ENCODE measurements around the gene NHP2.
A peak's percentile ranks its signal among the peaks of the same experiment; 100 is the strongest.

Gene NHP2

GRCh38 chr5:178121391-178122276 lies 32.1 kb downstream of the NHP2 start:
- H3K27ac ChIP-seq (replicated peaks; ENCODE audit: low read length): no peak overlapping the region
- H3K4me1 ChIP-seq (ENCODE audit: control insufficient read depth in 2 of 2, insufficient read depth in 1 of 2, low read depth in 1 of 2, low read length in 2 of 2): peaks cover 13 to 14% of the 10 kb centered on the region in 2 donors

GRCh38 chr5:178120607-178121357 lies 32.9 kb downstream of the NHP2 start:
- DNase-seq (ENCODE audit: low spot score): no peak
- Histone ChIP-seq H3K4me2 (ENCODE audit: insufficient read depth, low read length, poor library complexity, severe bottlenecking) (no peak overlapping the region), H2BK120ac (ENCODE audit: low read depth, low read length) (peak overlapping the region; percentile 16), H4K91ac (ENCODE audit: low read depth, low read length, poor library complexity) (no peak overlapping the region), H3K4me3 (ENCODE audit: low read length in 2 of 2) (no peak overlapping the region), H3K27me3 (ENCODE audit: control insufficient read depth in 3 of 3, insufficient read depth in 3 of 3, low read depth in 1 of 3, low read length in 3 of 3) (no peaks in the 10 kb centered on the region), H2AFZ (ENCODE audit: low read length) (no peak overlapping the region), H3K4me1 (ENCODE audit: control insufficient read depth in 2 of 2, insufficient read depth in 1 of 2, low read depth in 1 of 2, low read length in 2 of 2) (peaks cover 17 to 19% of the 10 kb centered on the region in 2 donors), H3K14ac (ENCODE audit: low read length) (no peak overlapping the region), H2BK5ac (ENCODE audit: low read length) (peak overlapping the region; percentile 82), H4K8ac (ENCODE audit: low read depth, low read length) (no peak overlapping the region), H3K27ac (replicated peaks; ENCODE audit: low read length) (no peak overlapping the region), H3K79me1 (ENCODE audit: low read depth, low read length) (peaks cover 2% of the 10 kb centered on the region), H3K9me3 (replicated peaks in 1 of 2; ENCODE audit: control insufficient read depth in 2 of 2, insufficient read depth in 1 of 2, low read depth in 1 of 2, low read length in 2 of 2) (no peaks in the 10 kb centered on the region), H3K18ac (ENCODE audit: low read length) (peak overlapping the region; percentile 54), H2AK5ac (ENCODE audit: low read depth, low read length) (peak overlapping the region; percentile 63), H2BK12ac (ENCODE audit: low read length) (no peak overlapping the region), H3K4ac (ENCODE audit: low read length) (no peak overlapping the region), H3K36me3 (replicated peaks in 1 of 2; ENCODE audit: control insufficient read depth in 2 of 2, insufficient read depth in 2 of 2, low read length in 2 of 2) (peaks cover 3 to 28% of the 10 kb centered on the region in 2 donors), H3K9ac (ENCODE audit: low read depth, low read length, poor library complexity) (no peak overlapping the region), H3K23ac (ENCODE audit: low read depth, low read length, poor library complexity) (peak overlapping the region; percentile 26), H2BK15ac (ENCODE audit: low read length) (peak overlapping the region; percentile 6)
- no CpG with 5 or more reads among the region's 29 CpGs for WGBS, 2 donors (ENCODE audit: extremely low coverage in 2 of 2, insufficient read length in 2 of 2, insufficient replicate concordance in 1 of 2)

More at GRCh38 chr5:178121391-178122276, 32.1 kb downstream of the NHP2 start:
- WGBS, 2 donors (ENCODE audit: extremely low coverage in 2 of 2, insufficient read length in 2 of 2, insufficient replicate concordance in 1 of 2): no CpG with 5 or more reads among the region's 38 CpGs
- Histone ChIP-seq H3K9me3 (replicated peaks in 1 of 2; ENCODE audit: control insufficient read depth in 2 of 2, insufficient read depth in 1 of 2, low read depth in 1 of 2, low read length in 2 of 2) (no peaks in the 10 kb centered on the region), H2BK5ac (ENCODE audit: low read length) (peak overlapping the region; percentile 82), H3K79me1 (ENCODE audit: low read depth, low read length) (peaks cover 2% of the 10 kb centered on the region), H2BK120ac (ENCODE audit: low read depth, low read length) (peak overlapping the region; percentile 16), H3K4me2 (ENCODE audit: insufficient read depth, low read length, poor library complexity, severe bottlenecking) (no peak overlapping the region), H3K23ac (ENCODE audit: low read depth, low read length, poor library complexity) (peak overlapping the region; percentile 26), H3K36me3 (replicated peaks in 1 of 2; ENCODE audit: control insufficient read depth in 2 of 2, insufficient read depth in 2 of 2, low read length in 2 of 2) (peaks cover 3 to 28% of the 10 kb centered on the region in 2 donors), H2AFZ (ENCODE audit: low read length) (no peak overlapping the region), H3K9ac (ENCODE audit: low read depth, low read length, poor library complexity) (peak overlapping the region; percentile 68), H2BK12ac (ENCODE audit: low read length) (peak overlapping the region; percentile 58), H4K8ac (ENCODE audit: low read depth, low read length) (no peak overlapping the region), H4K91ac (ENCODE audit: low read depth, low read length, poor library complexity) (no peak overlapping the region), H3K27me3 (ENCODE audit: control insufficient read depth in 3 of 3, insufficient read depth in 3 of 3, low read depth in 1 of 3, low read length in 3 of 3) (no peaks in the 10 kb centered on the region), H3K14ac (ENCODE audit: low read length) (no peak overlapping the region), H3K4ac (ENCODE audit: low read length) (no peak overlapping the region), H2AK5ac (ENCODE audit: low read depth, low read length) (peak overlapping the region; percentile 63), H2BK15ac (ENCODE audit: low read length) (peak overlapping the region; percentile 6), H3K4me3 (ENCODE audit: low read length in 2 of 2) (no peak overlapping the region), H3K18ac (ENCODE audit: low read length) (no peak overlapping the region)
- DNase-seq (ENCODE audit: low spot score): no peak

- H4K91ac ChIP-seq (ENCODE audit: low read depth, low read length, poor library complexity): no peak overlapping the region
- H3K4me1 ChIP-seq (ENCODE audit: control insufficient read depth in 2 of 2, insufficient read depth in 1 of 2, low read depth in 1 of 2, low read length in 2 of 2): peaks cover 19 to 26% of the 10 kb centered on the region in 2 donors
- H3K14ac ChIP-seq (ENCODE audit: low read length): no peak overlapping the region
- H2BK12ac ChIP-seq (ENCODE audit: low read length): no peak overlapping the region
- H3K36me3 ChIP-seq (replicated peaks in 1 of 2; ENCODE audit: control insufficient read depth in 2 of 2, insufficient read depth in 2 of 2, low read length in 2 of 2): peaks cover 3 to 28% of the 10 kb centered on the region in 2 donors
- H4K8ac ChIP-seq (ENCODE audit: low read depth, low read length): no peak overlapping the region
- H2AFZ ChIP-seq (ENCODE audit: low read length): no peak overlapping the region
- no peak overlapping the region for H2BK120ac ChIP-seq (ENCODE audit: low read depth, low read length)
- H3K27me3 ChIP-seq (ENCODE audit: control insufficient read depth in 3 of 3, insufficient read depth in 3 of 3, low read depth in 1 of 3, low read length in 3 of 3): no peaks in the 10 kb centered on the region
- H2AK5ac ChIP-seq (ENCODE audit: low read depth, low read length): peak overlapping the region; percentile 64
- no peak overlapping the region for H3K18ac ChIP-seq (ENCODE audit: low read length)
- peak overlapping the region; percentile 65 for H2BK15ac ChIP-seq (ENCODE audit: low read length)
- H3K23ac ChIP-seq (ENCODE audit: low read depth, low read length, poor library complexity): no peak overlapping the region
- peaks cover 2% of the 10 kb centered on the region for H3K79me1 ChIP-seq (ENCODE audit: low read depth, low read length)
- no peak overlapping the region for H3K9ac ChIP-seq (ENCODE audit: low read depth, low read length, poor library complexity)
- H3K4me3 ChIP-seq (ENCODE audit: low read length in 2 of 2): no peak overlapping the region
- H3K9me3 ChIP-seq (replicated peaks in 1 of 2; ENCODE audit: control insufficient read depth in 2 of 2, insufficient read depth in 1 of 2, low read depth in 1 of 2, low read length in 2 of 2): no peaks in the 10 kb centered on the region
- H3K4ac ChIP-seq (ENCODE audit: low read length): no peak overlapping the region
- no peak overlapping the region for H3K27ac ChIP-seq (replicated peaks; ENCODE audit: low read length)
- WGBS, 2 donors (ENCODE audit: extremely low coverage in 2 of 2, insufficient read length in 2 of 2, insufficient replicate concordance in 1 of 2): no CpG with 5 or more reads among the region's 27 CpGs
- DNase-seq (ENCODE audit: low spot score): no peak
- H2BK5ac ChIP-seq (ENCODE audit: low read length): no peak overlapping the region
- no peak overlapping the region for H3K4me2 ChIP-seq (ENCODE audit: insufficient read depth, low read length, poor library complexity, severe bottlenecking)
These were observed 33.6 kb downstream of the NHP2 start for GRCh38 chr5:178119915-178120606.
